Measurements from ENCODE around the gene EXOSC2.
"Not testable (repeated sequence)": the region's sequence is repeated elsewhere in the genome, so short reads cannot be mapped to it uniquely, and the experiment has no call there.

EXOSC2 gene

GRCh38 chr9:130668659-130669058 lies 24.9 kb upstream of the EXOSC2 start:
- DNase-seq: no peak

DNA sequence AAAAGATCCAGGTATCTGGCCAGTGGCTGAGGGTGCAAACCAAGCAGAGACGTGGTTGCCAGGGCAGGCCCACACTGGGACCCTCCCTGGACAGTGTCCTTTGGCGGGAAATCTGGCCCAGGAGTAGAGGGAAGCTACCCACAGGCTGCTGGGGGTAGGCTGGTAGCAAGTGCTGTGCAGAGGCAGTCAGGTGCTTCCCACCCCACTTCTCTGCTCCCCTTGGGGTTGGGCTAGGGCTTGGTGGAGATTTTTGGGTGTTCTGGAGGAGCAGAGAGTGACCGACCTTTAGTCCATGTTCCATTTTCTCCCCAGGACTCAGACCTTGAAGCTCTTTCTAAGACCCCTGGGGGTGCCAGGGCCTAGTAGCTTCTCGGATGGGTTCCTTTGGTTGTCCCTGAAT lies 23.6 kb upstream of the EXOSC2 start:
- DNase-seq: no peak

- DNase-seq: no peak
Measured at GRCh38 chr9:130670644-130671043, 22.9 kb upstream of the EXOSC2 start.

DNA sequence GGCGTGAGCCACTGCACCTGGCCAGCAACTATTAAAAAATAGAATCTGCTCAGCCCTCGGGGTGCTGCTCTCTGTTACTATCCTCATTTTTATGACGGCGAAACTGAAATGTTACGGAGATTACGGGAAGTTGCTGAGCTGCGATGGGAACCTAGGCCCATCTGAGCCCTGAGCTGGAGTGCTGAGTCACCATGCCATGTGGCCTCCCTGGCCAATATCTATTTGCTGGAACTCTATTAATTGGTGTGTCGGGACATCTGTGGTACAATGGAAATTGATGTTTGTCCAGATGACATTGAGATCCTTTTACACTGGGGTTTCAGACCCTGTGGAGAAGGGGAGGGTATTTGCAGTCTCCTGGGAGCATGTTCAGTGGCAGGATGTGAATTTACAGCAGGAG lies 21.1 kb upstream of the EXOSC2 start:
- DNase-seq: no peak

DNA sequence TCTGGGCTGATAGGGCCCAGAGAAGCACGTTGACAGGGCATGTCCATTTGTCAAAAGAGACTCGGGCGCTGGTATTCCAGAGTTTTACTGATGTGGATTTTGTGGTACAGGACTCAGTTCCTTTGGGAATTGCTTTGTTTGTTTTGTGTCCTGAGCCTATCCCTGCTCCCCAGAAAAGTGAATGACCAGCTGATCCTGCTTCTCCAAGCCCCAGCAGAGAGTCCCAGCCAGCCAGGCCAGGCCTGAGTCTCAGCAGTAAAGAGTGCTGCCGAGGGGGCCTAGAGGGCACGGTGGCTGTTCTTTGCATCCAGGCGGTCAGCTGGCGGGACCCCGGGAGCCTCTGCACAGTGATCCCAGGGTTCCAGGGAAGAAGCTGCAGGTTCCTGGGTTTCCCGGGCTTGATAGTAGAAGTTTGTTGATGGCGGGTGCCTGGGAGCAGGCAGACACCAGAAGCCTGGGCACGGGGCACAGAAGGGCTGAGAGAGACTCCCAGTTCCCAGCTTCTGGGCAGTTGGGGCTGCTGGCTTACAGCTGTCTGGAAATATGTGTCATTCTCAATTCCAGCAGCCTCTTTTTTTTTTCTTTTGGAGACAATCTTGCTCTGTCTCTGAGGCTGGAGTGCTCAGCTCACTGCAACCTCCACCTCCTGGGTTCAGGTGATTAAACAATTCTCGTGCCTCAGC lies 20.5 kb upstream of the EXOSC2 start:
- DNase-seq: no peak

DNA sequence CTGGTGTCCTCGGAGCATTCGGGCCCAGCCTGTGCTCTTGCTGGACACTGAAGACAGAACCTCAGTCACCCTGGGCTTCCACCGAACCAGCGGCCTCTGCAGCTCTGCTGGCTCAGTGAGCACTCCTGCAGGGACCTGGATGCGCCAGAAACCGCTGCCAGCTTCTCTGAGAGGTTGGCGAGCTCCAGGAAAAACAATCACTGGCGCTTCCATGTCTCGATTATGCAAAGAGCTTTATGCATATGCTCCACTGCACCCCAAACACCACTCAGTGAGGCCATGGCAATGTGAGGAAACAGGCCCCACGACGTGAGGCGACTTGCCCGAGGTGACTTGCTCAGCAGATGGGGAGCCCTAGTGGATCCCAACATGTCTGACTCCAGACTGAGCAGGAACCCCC lies 18.2 kb upstream of the EXOSC2 start:
- no peak for DNase-seq

DNA sequence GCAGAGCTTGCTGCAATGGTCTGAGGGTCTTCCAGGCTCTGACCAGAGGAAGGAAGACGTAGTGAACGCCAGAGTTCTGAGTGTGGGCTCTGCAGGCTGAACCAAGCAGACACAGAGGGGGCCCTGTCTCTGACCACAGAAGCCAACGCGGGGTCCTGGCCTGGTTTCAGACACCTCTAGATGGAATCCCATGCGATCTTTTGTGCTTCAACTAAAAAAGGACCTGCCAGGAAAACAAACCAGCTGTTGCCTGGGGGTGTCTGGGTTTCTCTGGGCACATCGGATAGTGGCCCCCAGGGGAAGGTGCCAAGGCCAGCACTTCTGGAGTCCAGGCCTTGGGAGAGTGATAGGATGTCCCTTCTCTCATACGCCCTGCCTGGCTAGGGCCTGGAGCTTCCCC lies 16.3 kb upstream of the EXOSC2 start:
- DNase-seq: no peak

DNA sequence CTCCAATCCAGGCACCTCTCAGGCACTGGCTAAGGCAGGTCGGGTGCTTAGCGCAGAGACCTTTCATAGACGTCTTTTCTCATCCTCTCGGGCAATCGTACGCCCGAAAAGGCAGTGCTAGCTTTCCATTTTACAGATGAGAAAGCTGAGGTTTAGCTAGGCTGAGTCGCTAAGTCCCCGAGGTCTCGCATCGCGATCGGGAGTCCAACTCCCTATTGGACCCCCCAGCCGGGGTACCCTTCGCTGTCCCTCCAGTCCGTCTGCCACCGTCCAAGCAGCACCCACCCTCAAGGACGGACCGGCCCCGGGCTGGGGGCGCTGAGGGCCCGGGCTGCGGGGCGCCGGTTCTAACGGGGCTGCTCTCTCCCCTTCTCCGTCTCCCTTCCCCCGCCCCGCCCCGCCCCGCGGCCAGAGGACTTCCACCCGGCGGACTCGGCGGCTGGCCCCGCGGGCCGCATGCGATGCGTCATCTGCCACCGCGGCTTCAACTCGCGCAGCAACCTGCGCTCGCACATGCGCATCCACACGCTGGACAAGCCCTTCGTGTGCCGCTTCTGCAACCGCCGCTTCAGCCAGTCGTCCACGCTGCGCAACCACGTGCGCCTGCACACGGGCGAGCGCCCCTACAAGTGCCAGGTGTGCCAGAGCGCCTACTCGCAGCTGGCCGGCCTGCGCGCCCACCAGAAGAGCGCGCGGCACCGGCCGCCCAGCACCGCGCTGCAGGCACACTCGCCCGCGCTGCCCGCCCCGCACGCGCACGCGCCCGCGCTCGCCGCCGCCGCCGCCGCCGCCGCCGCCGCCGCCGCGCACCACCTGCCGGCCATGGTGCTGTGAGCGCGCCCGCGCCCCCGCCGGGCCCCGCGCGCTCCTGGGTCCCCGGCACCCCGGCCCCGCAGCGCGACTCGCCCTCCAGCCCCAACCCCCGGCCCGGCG lies 12.5 kb upstream of the EXOSC2 start:
- peak; percentile 75 for DNase-seq

GRCh38 chr9:130681769-130682420 lies 11.7 kb upstream of the EXOSC2 start:
- DNase-seq: peak; percentile 21

DNA sequence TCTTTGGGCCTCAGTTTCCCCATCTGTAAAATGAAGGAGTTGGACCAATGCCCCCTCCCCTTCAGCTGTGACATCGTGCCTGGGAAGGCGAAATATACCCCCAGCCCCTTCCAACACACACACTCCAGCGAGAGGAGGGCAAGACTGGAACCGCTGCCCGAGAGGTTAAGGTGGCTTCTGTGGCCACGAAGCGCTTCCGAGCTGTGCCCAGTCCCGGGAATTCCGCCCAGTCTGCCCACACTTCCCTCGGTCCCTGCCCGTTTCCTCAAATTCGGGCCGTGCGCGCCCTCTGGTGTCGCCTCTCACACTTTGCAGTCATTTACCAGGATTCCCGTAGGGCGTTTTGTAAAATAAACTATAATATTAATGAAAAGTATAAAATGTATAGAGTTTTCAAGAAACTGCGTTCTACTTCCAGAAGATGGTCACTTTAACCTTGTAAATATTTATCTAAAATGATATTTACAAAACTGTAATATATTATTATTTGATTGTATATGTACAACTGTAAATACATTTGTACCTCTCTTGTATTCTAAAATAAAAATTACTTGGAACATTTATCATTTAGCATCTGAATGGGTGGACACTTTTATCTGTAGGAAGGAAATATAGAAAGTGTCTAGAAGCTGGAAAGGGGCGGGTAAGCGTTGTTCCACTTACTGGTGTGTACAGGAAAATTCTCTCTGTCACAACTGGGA lies 11.0 kb upstream of the EXOSC2 start:
- DNase-seq: peak; percentile 75

DNA sequence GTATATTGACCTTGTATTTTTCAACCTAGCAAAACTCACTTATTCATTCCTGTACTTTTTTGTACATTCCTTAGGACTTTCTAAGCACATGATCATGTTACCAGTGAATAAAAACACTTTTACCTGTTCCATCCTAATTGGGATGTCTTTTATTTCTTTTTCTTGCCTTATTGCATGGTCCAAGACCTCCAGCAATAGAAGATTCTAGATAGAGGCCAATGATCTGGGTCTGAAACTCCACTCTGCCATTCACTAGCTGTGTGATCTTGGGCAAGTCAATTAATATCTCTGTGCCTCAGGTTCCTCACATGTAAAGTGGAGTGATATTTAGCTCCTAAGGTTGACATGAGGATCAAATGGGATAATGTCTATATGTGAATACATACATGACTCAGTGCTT lies 8.5 kb upstream of the EXOSC2 start:
- DNase-seq: no peak

DNA sequence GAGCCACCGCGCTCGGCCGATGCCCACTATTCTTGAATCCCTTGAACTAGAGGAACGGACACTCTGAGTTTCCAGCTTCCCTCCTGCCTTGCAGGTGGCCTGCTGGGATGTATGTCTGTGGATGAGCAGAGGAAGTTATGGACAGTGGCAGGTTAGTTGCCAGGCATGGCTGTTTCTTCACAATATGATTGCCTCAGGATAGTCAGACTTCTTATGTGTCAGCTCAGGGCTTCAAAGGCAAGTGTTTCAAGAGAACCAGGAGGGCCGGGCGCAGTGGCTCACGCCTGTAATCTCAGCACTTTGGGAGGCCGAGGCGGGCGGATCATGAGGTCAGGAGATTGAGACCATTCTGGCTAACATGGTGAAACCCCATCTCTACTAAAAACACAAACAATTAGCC lies 7.6 kb upstream of the EXOSC2 start:
- DNase-seq: not testable (repeated sequence)

DNA sequence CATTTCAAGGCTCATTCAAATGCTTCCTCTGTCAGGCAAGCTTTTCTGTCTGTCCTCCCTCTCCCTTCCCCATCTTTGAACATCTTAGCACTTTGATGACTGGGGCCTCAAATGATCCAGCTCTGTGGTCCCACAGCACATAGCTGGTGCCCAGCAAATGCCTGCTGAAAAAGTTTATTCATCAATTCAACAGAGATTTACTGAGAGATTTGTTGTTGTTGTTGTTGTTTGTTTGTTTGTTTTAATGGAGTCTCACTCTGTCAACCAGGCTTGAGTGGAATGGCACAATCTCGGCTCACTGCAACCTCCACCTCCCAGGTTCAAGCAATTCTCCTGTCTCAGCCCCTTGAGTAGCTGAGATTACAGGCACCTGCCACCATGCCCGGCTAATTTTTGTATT lies 6.0 kb upstream of the EXOSC2 start:
- no peak for DNase-seq

DNA sequence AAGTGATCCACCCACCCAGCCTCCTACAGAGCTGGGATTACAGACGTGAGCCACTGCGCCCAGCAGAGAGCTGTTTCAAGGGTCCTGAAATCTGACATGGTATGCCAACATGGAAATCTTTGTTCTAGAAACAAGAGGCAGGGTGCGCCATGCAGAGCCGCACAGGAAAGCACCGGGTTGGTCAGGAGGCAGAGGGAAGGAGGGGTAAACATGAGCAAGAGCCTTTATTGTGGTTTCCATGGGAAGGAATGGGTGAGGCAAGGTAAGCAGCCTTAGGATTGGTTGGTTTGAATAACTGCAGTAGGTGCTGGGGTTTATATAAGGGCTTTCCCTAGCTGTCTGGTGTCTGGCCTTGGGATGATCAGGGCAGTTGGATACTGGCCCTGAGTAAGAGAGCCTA lies 5.5 kb upstream of the EXOSC2 start:
- no peak for DNase-seq

DNA sequence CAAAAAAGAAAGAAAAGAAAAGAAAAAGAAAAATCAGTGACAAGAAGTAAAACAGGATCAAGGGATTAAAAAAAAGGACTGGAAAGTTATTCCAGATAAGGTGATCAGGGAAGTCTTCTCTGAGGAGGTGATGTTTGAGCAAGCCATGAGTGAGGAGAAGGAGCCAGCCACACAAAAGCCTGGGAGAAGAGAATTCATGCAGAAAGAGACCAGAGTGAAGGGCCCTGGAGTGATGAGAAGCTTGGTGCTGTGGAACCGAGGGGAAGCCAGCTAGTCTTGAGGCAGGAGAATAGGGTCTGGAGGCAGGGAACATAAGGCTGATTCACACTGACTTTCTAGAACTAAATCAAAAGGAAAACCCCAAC lies 4.0 kb upstream of the EXOSC2 start:
- no peak for DNase-seq

DNA sequence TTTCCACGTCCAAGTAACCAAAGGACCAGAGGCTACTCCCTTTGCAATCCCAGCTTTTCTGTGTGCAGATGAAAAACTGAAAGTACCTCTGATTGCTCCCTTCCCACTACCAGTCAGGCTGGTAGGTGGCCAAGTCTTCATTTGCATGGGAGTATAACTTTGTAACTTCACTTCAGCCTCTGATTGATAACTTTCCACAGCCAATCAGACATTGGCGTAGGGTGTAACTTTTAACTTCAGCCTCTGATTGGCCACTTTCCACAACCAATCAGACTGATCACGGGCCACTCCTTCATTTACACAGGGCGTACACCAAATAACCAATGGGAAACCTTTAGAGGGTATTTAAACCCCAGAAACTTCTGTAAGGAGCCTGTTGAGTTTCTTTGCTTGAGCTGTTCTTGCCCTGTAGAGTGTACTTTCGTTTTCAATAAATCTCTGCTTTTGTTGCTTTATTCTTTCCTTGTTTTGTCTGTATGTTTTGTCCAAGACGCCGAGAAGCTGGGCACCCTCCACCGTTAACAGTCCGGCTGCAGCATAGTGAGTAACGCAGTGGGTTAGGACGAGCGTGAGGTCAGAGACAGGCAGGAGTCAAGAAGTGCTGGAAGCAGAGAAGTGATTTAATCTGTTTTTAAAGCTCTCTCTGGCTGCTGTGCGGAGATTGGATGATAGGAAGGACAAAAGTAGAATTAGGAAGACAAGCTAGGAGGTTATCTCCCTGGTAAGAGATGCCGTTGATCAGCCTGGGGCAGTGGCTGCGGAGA lies 3.5 kb upstream of the EXOSC2 start:
- peak; percentile 50 for DNase-seq

DNA sequence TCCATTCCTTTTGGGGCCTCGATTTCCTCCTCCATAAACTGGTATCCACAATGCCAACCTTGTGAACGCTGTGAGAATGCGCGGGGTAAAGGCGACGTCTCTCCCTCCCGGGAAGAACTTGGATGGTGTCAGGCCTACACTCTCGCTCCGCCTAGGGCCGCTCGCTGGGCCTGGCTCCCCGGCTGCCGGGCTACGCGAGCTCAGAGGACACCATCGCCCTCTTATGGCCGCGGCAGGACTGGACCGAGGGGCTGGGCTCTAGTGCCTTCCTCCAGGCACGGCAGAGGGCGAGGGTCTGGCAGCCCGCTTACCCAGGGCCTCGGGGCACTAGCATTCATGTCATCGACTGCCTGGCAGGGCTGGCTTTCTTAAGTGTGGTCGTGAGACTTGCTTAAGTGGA lies 1.3 kb upstream of the EXOSC2 start:
- DNase-seq: no peak

GRCh38 chr9:130693101-130693425 lies 517 bp upstream of the EXOSC2 start:
- no peak for DNase-seq

GRCh38 chr9:130694205-130694604 lies 625 bp downstream of the EXOSC2 start:
- no peak for DNase-seq

GRCh38 chr9:130696139-130696650 lies 2.6 kb downstream of the EXOSC2 start:
- DNase-seq: no peak

DNA sequence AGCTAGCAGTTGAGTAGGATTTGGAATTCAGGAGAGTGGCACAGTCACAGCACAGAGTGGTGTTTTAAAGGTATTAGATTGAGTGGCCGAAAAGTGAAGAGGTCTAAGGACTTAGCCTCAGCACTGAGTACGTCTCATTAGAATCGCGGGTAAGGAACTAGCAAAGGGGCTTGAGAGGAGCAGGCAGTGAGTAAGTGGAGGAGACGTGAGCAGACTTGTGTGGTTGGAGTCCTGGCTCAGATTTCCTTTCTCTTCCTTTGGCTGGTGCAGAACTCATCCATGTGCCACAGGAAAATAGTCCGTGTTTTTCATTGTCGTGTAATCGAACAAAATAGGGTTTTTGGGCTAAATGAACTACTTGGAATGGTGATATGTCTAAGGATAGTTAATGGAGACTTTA lies 3.4 kb downstream of the EXOSC2 start:
- DNase-seq: no peak

DNA sequence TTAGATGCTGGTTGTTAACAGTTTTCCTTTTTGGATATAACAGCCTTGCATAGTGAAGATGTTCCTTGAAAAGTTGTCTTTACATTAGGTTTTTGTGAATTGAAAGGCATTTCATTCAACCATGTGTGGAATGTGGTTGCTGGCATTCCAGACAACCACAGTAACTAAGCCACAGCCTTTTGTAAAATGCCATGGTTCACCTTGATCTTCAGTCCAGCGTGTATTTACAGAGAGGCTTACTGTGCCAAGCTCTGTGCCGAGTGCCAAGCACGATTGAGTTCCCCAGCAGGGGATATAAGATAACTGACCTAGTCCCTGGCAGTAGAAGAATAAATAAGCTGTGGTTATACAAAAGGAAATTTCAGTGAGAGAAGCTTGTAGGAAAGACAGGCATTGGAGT lies 4.9 kb downstream of the EXOSC2 start:
- no peak for DNase-seq

DNA sequence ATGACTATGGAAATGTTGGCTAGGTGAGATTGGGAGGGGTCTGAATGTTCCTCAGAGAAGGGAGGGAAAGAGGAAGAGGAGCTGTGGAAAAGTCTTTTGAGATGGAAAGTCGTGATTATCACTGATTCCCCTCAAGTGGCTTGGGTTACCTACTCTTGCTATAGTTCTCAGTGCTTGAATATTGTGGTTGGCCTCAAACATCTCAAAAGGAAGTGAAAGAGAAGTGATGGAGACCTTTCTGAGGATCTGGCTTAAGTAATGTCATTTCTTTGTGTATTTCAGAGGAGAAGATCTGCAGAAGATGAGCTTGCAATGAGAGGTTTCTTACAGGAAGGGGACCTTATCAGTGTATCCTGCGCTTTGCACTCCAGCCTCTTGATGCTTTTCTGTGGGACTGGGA lies 5.5 kb downstream of the EXOSC2 start:
- DNase-seq: no peak
